Body of pancreas (tissue), 4 donors: ENCODE data around the gene FZD1. TPM values are rescaled to one million over a fixed set of nuclear protein-coding genes. Genes with fewer than 3 reads are reported as not detected.

Experiments used
- ATAC-seq: fragments of 150-250 bp; one replicate; pipeline ENCODE4 v1.9.1; 2016
- DNase-seq, 4 donors: peaks; one replicate each; pipeline ENCODE4 v3.0.0-alpha.2; 2019
- H3K27ac ChIP-seq, 4 donors: fragments of 200-600 bp; sonication (generic); 1 replicate in 3 of 4; 2 replicates in 1 of 4; pipeline versions ENCODE4 v1.5.1 to v1.6.1; 2016 to 2019; ENCODE audit warnings: mild to moderate bottlenecking in 1 of 4, mixed read lengths in 1 of 4, moderate library complexity in 1 of 4
- H3K27me3 ChIP-seq, 2 donors: fragments of 200-600 bp; sonication (generic); one replicate each; pipeline ENCODE4 v1.6.0; 2016; ENCODE audit warnings: mild to moderate bottlenecking in 1 of 2
- H3K36me3 ChIP-seq, 2 donors: fragments of 200-600 bp; sonication (generic); replicated peaks in 1 of 2; 2 replicates each; pipeline ENCODE4 v1.5.1; 2016; ENCODE audit warnings: low read depth in 2 of 2; ENCODE audit not compliant: insufficient read depth in 1 of 2
- H3K4me1 ChIP-seq: fragments of 200-600 bp; sonication (generic); one replicate; pipeline ENCODE4 v1.6.0; 2016
- H3K4me3 ChIP-seq, 2 donors: fragments of 200-600 bp; sonication (generic); 1 replicate in 1 of 2; 2 replicates in 1 of 2; pipeline ENCODE4 v1.5.1; 2016 to 2019
- H3K9me3 ChIP-seq, 3 donors: fragments of 200-600 bp; sonication (generic); 1 replicate in 2 of 3; 2 replicates in 1 of 3; pipeline ENCODE4 v1.5.1; 2016
- POLR2A ChIP-seq, 3 donors: fragments of 450-650 bp; IDR thresholded peaks; one replicate each; pipeline ENCODE4 v1.6.1; 2016; ENCODE audit warnings: antibody characterized with exemption in 3 of 3, mild to moderate bottlenecking in 2 of 3
- WGBS, 2 donors: methylation state at CpG; one replicate each; pipeline ENCODE4 v1.1.5; 2017; 5-methylcytosine and 5-hydroxymethylcytosine counted together
- intact Hi-C: fragments of 100-400 bp; cut with DNase I; formaldehyde crosslinking; loops from one replicate; pipeline ENCODE4 v1.15.1; 2023
- total RNA-seq, 2 donors: library from RNA; depleted of rRNA; stranded (reverse); fragments of >200 nt; gene quantifications; one replicate each; pipeline ENCODE4 v1.1.0, GENCODE V29; 2016
- TF ChIP-seq, protein P1 (sequence below), 7 experiments: fragments of 450-650 bp in 4 of 7; fragments of 200-600 bp in 3 of 7; sonication (generic) in 3 of 7; IDR thresholded peaks; one replicate each; pipeline ENCODE4 v1.5.1; 2016 to 2019; ENCODE audit warnings: antibody characterized with exemption in 7 of 7

The FZD1 gene
- total RNA-seq, 2 donors from 2014 or later = 6.3 to 10.1 TPM

DNA sequence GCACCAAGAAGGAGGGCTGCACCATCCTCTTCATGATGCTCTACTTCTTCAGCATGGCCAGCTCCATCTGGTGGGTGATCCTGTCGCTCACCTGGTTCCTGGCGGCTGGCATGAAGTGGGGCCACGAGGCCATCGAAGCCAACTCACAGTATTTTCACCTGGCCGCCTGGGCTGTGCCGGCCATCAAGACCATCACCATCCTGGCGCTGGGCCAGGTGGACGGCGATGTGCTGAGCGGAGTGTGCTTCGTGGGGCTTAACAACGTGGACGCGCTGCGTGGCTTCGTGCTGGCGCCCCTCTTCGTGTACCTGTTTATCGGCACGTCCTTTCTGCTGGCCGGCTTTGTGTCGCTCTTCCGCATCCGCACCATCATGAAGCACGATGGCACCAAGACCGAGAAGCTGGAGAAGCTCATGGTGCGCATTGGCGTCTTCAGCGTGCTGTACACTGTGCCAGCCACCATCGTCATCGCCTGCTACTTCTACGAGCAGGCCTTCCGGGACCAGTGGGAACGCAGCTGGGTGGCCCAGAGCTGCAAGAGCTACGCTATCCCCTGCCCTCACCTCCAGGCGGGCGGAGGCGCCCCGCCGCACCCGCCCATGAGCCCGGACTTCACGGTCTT lies 1.9 kb downstream of the FZD1 start:
- TF ChIP-seq POLR2A (IDR thresholded peaks at IDR 0.05) = no peak
- TF ChIP-seq, protein P1, sequence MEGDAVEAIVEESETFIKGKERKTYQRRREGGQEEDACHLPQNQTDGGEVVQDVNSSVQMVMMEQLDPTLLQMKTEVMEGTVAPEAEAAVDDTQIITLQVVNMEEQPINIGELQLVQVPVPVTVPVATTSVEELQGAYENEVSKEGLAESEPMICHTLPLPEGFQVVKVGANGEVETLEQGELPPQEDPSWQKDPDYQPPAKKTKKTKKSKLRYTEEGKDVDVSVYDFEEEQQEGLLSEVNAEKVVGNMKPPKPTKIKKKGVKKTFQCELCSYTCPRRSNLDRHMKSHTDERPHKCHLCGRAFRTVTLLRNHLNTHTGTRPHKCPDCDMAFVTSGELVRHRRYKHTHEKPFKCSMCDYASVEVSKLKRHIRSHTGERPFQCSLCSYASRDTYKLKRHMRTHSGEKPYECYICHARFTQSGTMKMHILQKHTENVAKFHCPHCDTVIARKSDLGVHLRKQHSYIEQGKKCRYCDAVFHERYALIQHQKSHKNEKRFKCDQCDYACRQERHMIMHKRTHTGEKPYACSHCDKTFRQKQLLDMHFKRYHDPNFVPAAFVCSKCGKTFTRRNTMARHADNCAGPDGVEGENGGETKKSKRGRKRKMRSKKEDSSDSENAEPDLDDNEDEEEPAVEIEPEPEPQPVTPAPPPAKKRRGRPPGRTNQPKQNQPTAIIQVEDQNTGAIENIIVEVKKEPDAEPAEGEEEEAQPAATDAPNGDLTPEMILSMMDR (IDR thresholded peaks at IDR 0.05) = no peak
- Histone ChIP-seq H3K27ac (peak overlapping the region in 2 of 4 donors; percentile 94 to 96), H3K4me1 (peaks cover 29% of the 10 kb centered on the region), H3K36me3 (no peaks in the 10 kb centered on the region), H3K9me3 (no peaks in the 10 kb centered on the region), H3K4me3 (no peak overlapping the region), H3K27me3 (no peaks in the 10 kb centered on the region)
- intact Hi-C loops = no loop called here
- WGBS, 2 donors = 78 to 86% methylated on average over 33 to 42 of the region's 43 CpGs
- ATAC-seq (no peak), DNase-seq (peak in 3 of 4 donors; percentile 18 to 26 (median 25))

DNA sequence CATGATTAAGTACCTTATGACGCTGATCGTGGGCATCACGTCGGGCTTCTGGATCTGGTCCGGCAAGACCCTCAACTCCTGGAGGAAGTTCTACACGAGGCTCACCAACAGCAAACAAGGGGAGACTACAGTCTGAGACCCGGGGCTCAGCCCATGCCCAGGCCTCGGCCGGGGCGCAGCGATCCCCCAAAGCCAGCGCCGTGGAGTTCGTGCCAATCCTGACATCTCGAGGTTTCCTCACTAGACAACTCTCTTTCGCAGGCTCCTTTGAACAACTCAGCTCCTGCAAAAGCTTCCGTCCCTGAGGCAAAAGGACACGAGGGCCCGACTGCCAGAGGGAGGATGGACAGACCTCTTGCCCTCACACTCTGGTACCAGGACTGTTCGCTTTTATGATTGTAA lies 2.5 kb downstream of the FZD1 start:
- Histone ChIP-seq H3K27me3 (no peaks in the 10 kb centered on the region), H3K4me3 (no peak overlapping the region), H3K36me3 (no peaks in the 10 kb centered on the region), H3K4me1 (peaks cover 29% of the 10 kb centered on the region), H3K27ac (no peak overlapping the region), H3K9me3 (no peaks in the 10 kb centered on the region)
- DNase-seq (no peak), ATAC-seq (no peak)
- 71 to 78% methylated on average over 19 to 20 of the region's 20 CpGs for WGBS, 2 donors
- TF ChIP-seq, protein P1 (IDR thresholded peaks at IDR 0.05) = no peak
- TF ChIP-seq POLR2A (IDR thresholded peaks at IDR 0.05) = no peak
- intact Hi-C loops = no loop called here

DNA sequence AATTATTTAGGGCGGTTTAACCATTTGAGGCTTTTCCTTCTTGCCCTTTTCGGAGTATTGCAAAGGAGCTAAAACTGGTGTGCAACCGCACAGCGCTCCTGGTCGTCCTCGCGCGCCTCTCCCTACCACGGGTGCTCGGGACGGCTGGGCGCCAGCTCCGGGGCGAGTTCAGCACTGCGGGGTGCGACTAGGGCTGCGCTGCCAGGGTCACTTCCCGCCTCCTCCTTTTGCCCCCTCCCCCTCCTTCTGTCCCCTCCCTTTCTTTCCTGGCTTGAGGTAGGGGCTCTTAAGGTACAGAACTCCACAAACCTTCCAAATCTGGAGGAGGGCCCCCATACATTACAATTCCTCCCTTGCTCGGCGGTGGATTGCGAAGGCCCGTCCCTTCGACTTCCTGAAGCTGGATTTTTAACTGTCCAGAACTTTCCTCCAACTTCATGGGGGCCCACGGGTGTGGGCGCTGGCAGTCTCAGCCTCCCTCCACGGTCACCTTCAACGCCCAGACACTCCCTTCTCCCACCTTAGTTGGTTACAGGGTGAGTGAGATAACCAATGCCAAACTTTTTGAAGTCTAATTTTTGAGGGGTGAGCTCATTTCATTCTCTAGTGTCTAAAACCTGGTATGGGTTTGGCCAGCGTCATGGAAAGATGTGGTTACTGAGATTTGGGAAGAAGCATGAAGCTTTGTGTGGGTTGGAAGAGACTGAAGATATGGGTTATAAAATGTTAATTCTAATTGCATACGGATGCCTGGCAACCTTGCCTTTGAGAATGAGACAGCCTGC lies 3.1 kb downstream of the FZD1 start:
- ATAC-seq = no peak
- intact Hi-C loops = no loop called here
- no peaks in the 10 kb centered on the region for H3K9me3 ChIP-seq
- 71 to 77% methylated on average over 29 of the region's 29 CpGs for WGBS, 2 donors
- DNase-seq = no peak
- peaks cover 29% of the 10 kb centered on the region for H3K4me1 ChIP-seq
- H3K36me3 ChIP-seq = no peaks in the 10 kb centered on the region
- TF ChIP-seq, protein P1 (IDR thresholded peaks at IDR 0.05) = no peak
- TF ChIP-seq POLR2A (IDR thresholded peaks at IDR 0.05) = no peak
- no peak overlapping the region for H3K4me3 ChIP-seq
- no peaks in the 10 kb centered on the region for H3K27me3 ChIP-seq
- no peak overlapping the region for H3K27ac ChIP-seq

DNA sequence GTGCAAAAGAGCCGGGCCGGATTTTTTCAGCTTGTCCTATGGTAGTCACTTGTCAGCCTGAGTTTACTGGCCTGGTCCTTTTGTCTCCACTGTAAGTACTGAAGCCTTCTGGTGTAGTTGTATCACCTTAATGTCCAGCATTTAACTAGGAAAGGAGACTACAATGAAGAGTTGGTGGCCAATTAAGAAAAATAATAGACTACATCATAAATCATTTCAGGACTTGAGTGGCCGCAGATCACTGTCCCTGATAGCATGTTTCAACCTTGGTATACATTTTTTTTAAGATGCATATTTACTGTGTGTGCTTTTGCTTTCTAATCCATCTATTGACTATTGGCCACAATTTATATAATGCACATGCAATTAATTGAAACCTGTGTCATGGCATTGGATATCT lies 6.1 kb downstream of the FZD1 start:
- no peak overlapping the region for H3K4me3 ChIP-seq
- no peak overlapping the region for H3K27ac ChIP-seq
- no peak for TF ChIP-seq POLR2A (IDR thresholded peaks at IDR 0.05)
- TF ChIP-seq, protein P1 (IDR thresholded peaks at IDR 0.05) = no peak
- no peak for DNase-seq
- no peaks in the 10 kb centered on the region for H3K27me3 ChIP-seq
- H3K36me3 ChIP-seq = no peaks in the 10 kb centered on the region
- no peaks in the 10 kb centered on the region for H3K9me3 ChIP-seq
- intact Hi-C loops = no loop called here
- 80 to 96% methylated on average over 3 of the region's 3 CpGs for WGBS, 2 donors
- peaks cover 28% of the 10 kb centered on the region for H3K4me1 ChIP-seq
- no peak for ATAC-seq
